SK-N-SH (cell line): ENCODE measurements around the gene ARHGDIB. TPM values are rescaled to one million over a fixed set of nuclear protein-coding genes. Genes with fewer than 3 reads are reported as not detected.

Experiments
- CTCF ChIA-PET: fragments of 300-600, 350-600 bp; formaldehyde crosslinking; extraction: SDS; loops from one replicate; lab custom pipeline; 2021; lab: Yijun Ruan, JAX
- POLR2A ChIA-PET: fragments of 350-600 bp; sonication (Branson Sonifier 250); formaldehyde crosslinking; extraction: SDS; loops from one replicate; lab custom pipeline; 2020; ENCODE audit warnings: antibody characterized with exemption, inconsistent platforms; lab: Yijun Ruan, JAX
- DNase-seq: peaks from one replicate; pipeline ENCODE4 v3.0.0; 2012
- H2AFZ ChIP-seq: fragments of 200-600 bp; sonication (generic); 2 replicates; pipeline ENCODE4 v1.8.1; 2016; ENCODE audit warnings: antibody characterized with exemption, mild to moderate bottlenecking, low read depth
- H3F3A ChIP-seq: fragments of 200-600 bp; sonication (generic); replicated peaks from 2 replicates; pipeline ENCODE3; 2016; ENCODE audit warnings: antibody characterized with exemption, mild to moderate bottlenecking; ENCODE audit not compliant: insufficient read depth
- H3K27ac ChIP-seq, 2 experiments: fragments of 200-500 bp in 1 of 2; fragments of 200-600 bp in 1 of 2; sonication (Bioruptor generic) in 1 of 2; sonication (generic), shearing (Covaris generic) in 1 of 2; 2 replicates each; pipeline versions ENCODE4 v1.5.1 to v1.6.1; 2014 to 2016; ENCODE audit warnings: low read depth in 2 of 2, inconsistent platforms in 1 of 2, low read length in 1 of 2, mild to moderate bottlenecking in 1 of 2, mixed read lengths in 1 of 2
- H3K27me3 ChIP-seq: fragments of 200-600 bp; sonication (generic), shearing (Covaris generic); 2 replicates; pipeline ENCODE4 v1.6.1; 2016; ENCODE audit warnings: mixed run types; ENCODE audit not compliant: insufficient read depth
- H3K36me3 ChIP-seq, 2 experiments: fragments of 200-500 bp in 1 of 2; fragments of 200-600 bp in 1 of 2; sonication (Bioruptor generic) in 1 of 2; sonication (generic) in 1 of 2; replicated peaks in 1 of 2; 2 replicates each; pipeline versions ENCODE3 to v1.5.1; 2014 to 2016; ENCODE audit warnings: low read length in 1 of 2, mild to moderate bottlenecking in 1 of 2; ENCODE audit not compliant: insufficient read depth in 2 of 2, control insufficient read depth in 1 of 2
- H3K4me1 ChIP-seq, 2 experiments: fragments of 200-500 bp in 1 of 2; fragments of 200-600 bp in 1 of 2; sonication (Bioruptor generic) in 1 of 2; sonication (generic), shearing (Covaris generic) in 1 of 2; 2 replicates each; pipeline versions ENCODE4 v1.5.1 to v1.6.1; 2014 to 2016; ENCODE audit warnings: low read depth in 1 of 2, low read length in 1 of 2, mixed run types in 1 of 2; ENCODE audit not compliant: insufficient read depth in 2 of 2, control insufficient read depth in 1 of 2
- H3K4me2 ChIP-seq: fragments of 200-600 bp; sonication (generic), shearing (Covaris generic); 2 replicates; pipeline ENCODE4 v1.6.1; 2017; ENCODE audit warnings: mixed run types
- H3K4me3 ChIP-seq, 2 experiments: fragments of 200-500 bp in 1 of 2; fragments of 200-600 bp in 1 of 2; sonication (Bioruptor generic) in 1 of 2; sonication (generic), shearing (Covaris generic) in 1 of 2; 2 replicates each; pipeline versions ENCODE4 v1.5.1 to v1.8.1; 2014 to 2016; ENCODE audit warnings: low read depth in 2 of 2, inconsistent platforms in 1 of 2, low read length in 1 of 2, mild to moderate bottlenecking in 1 of 2, mixed read lengths in 1 of 2, moderate library complexity in 1 of 2
- H3K79me2 ChIP-seq: fragments of 200-600 bp; sonication (generic); 2 replicates; pipeline ENCODE4 v1.8.1; 2017; ENCODE audit warnings: mild to moderate bottlenecking; ENCODE audit not compliant: insufficient read depth
- H3K9ac ChIP-seq: fragments of 200-600 bp; sonication (generic); 2 replicates; pipeline ENCODE4 v1.6.1; 2017; ENCODE audit warnings: mixed run types
- H3K9me2 ChIP-seq: fragments of 200-600 bp; sonication (generic); 2 replicates; pipeline ENCODE4 v1.6.1; 2017; ENCODE audit warnings: mixed run types
- H3K9me3 ChIP-seq: fragments of 200-600 bp; sonication (generic); 2 replicates; pipeline ENCODE4 v1.6.1; 2017; ENCODE audit warnings: mixed run types, mild to moderate bottlenecking, moderate library complexity
- H4K20me1 ChIP-seq: fragments of 200-600 bp; sonication (generic); 2 replicates; pipeline ENCODE4 v1.6.1; 2017; ENCODE audit warnings: mild to moderate bottlenecking, mixed run types; ENCODE audit not compliant: insufficient read depth
- EP300 ChIP-seq, 2 experiments: IDR thresholded peaks; 2 replicates each; pipeline versions ENCODE4 v1.4.0 to v1.6.1; 2012; ENCODE audit warnings: borderline replicate concordance in 1 of 2, low read depth in 1 of 2, low read length in 1 of 2
- FOSL2 ChIP-seq: IDR thresholded peaks from 2 replicates; pipeline ENCODE4 v1.4.0; 2012; ENCODE audit warnings: low read depth, mild to moderate bottlenecking, moderate library complexity, borderline replicate concordance
- GABPA ChIP-seq: IDR thresholded peaks from 2 replicates; pipeline ENCODE4 v1.4.0; 2012; ENCODE audit warnings: low read depth, mild to moderate bottlenecking
- JUND ChIP-seq: IDR thresholded peaks from 2 replicates; pipeline ENCODE4 v1.4.0; 2012
- MAX ChIP-seq: IDR thresholded peaks from 2 replicates; pipeline ENCODE4 v1.4.0; 2012; ENCODE audit warnings: low read depth
- NFIC ChIP-seq: IDR thresholded peaks from 2 replicates; pipeline ENCODE4 v1.4.0; 2012; ENCODE audit warnings: borderline replicate concordance
- POLR2AphosphoS5 ChIP-seq: IDR thresholded peaks from 2 replicates; pipeline ENCODE4 v1.6.1; 2012; ENCODE audit warnings: low read depth, low read length
- RFX5 ChIP-seq: IDR thresholded peaks from 2 replicates; pipeline ENCODE4 v1.6.1; 2012; ENCODE audit warnings: mild to moderate bottlenecking, improper control_type of control experiment, low read length
- SIN3A ChIP-seq: IDR thresholded peaks from 2 replicates; pipeline ENCODE4 v1.6.1; 2012; ENCODE audit warnings: low read depth, mild to moderate bottlenecking, low read length, moderate library complexity, borderline replicate concordance
- TCF12 ChIP-seq: IDR thresholded peaks from 2 replicates; pipeline ENCODE4 v1.4.0; 2012
- YY1 ChIP-seq: IDR thresholded peaks from 2 replicates; pipeline ENCODE4 v1.4.0; 2012; ENCODE audit warnings: low read depth, mild to moderate bottlenecking
- WGBS: methylation state at CpG from one replicate; pipeline ENCODE4 v1.1.6; 2017; ENCODE audit warnings: low lambda C conversion rate; 5-methylcytosine and 5-hydroxymethylcytosine counted together
- polyA plus RNA-seq, 3 experiments: library from polyadenylated mRNA; depleted of rRNA; stranded (reverse); fragments of >200 nt; gene quantifications; 2 replicates each; pipeline ENCODE4 v1.2.3, GENCODE V29; 2012

ARHGDIB gene
- polyA plus RNA-seq, 1 of the 3 experiments (the other 2 are of a cell fraction): 362 TPM

GRCh38 chr12:14962153-14962539, 745 bp upstream of the ARHGDIB start:
- H3K9me3 ChIP-seq: no peaks in the 10 kb centered on the region
- no peak for TF ChIP-seq MAX
- peak; percentile 77; the same call in 1 of the 2 replicates for TF ChIP-seq YY1
- TF ChIP-seq, all 33 proteins: peak for 1
- H3K27ac ChIP-seq: peak overlapping the region; percentile 81 to 94
- no peaks in the 10 kb centered on the region for H3K27me3 ChIP-seq
- peak overlapping the region; percentile 80 for H3K9ac ChIP-seq
- ChIA-PET POLR2A (no interaction called here), CTCF (no interaction called here)
- WGBS: 18% methylated on average over 3 of the region's 3 CpGs
- peak overlapping the region; percentile 62 for H2AFZ ChIP-seq
- H3K4me1 ChIP-seq: peaks cover 11 to 28% of the 10 kb centered on the region in 2 experiments
- H3K4me2 ChIP-seq: peak overlapping the region; percentile 82
- peaks cover 42% of the 10 kb centered on the region for H3K79me2 ChIP-seq
- DNase-seq: no peak
- no peaks in the 10 kb centered on the region for H4K20me1 ChIP-seq
- no peaks in the 10 kb centered on the region for H3K9me2 ChIP-seq
- H3K4me3 ChIP-seq: peak overlapping the region; percentile 53 to 76; a peak in 3 of 4 replicates
- H3F3A ChIP-seq: peaks cover 35% of the 10 kb centered on the region
- H3K36me3 ChIP-seq: no peaks in the 10 kb centered on the region

GRCh38 chr12:14960548-14961465, 594 bp downstream of the ARHGDIB start:
- Histone ChIP-seq H3K9me3 (no peaks in the 10 kb centered on the region), H3K4me1 (peaks cover 11 to 36% of the 10 kb centered on the region in 2 experiments), H3K36me3 (no peaks in the 10 kb centered on the region), H3K9ac (peak overlapping the region; percentile 80), H3K9me2 (no peaks in the 10 kb centered on the region), H3K4me2 (peak overlapping the region; percentile 82), H3K27ac (peak overlapping the region; percentile 81 to 94), H3F3A (peaks cover 35% of the 10 kb centered on the region), H2AFZ (peak overlapping the region; percentile 62), H3K27me3 (no peaks in the 10 kb centered on the region), H4K20me1 (no peaks in the 10 kb centered on the region), H3K79me2 (peaks cover 55% of the 10 kb centered on the region), H3K4me3 (peak overlapping the region; percentile 53 to 76)
- CTCF ChIA-PET: no interaction called here
- no peak for TF ChIP-seq EP300 (IDR thresholded peaks at IDR 0.05; ENCODE audit: borderline replicate concordance in 1 of 2, low read depth in 1 of 2, low read length in 1 of 2)
- TF ChIP-seq MAX: no peak
- 0 out of 2 replicates have a peak, but pooled peaks have one; percentile 29 for TF ChIP-seq NFIC
- TF ChIP-seq FOSL2: peak; percentile 67; the same call in 1 of the 2 replicates
- TF ChIP-seq TCF12: peak; percentile 54
- 0 out of 2 replicates have a peak, but pooled peaks have one; percentile 10 for TF ChIP-seq POLR2AphosphoS5
- TF ChIP-seq RFX5: no peak
- TF ChIP-seq SIN3A: no peak
- TF ChIP-seq GABPA: 0 out of 2 replicates have a peak, but pooled peaks have one; percentile 10
- peak; percentile 62; the same call in 1 of the 2 replicates for TF ChIP-seq JUND
- no peak for DNase-seq
- POLR2A ChIA-PET: no interaction called here
- 12% methylated on average over 13 of the region's 13 CpGs for WGBS
